ENCODE results near the gene FOXO3. TPM values are rescaled to one million over a fixed set of nuclear protein-coding genes. Genes with fewer than 3 reads are reported as not detected.

Gene FOXO3
- total RNA-seq, 1 donor from 2014 or later, result 37.3 TPM

- peak; percentile 92 for DNase-seq (ENCODE audit: low read depth)
- H3K27ac ChIP-seq (ENCODE audit: low read depth, low read length), result peak overlapping the region; percentile 72
- H3K36me3 Mint-ChIP-seq (ENCODE audit: low read depth, unreplicated experiment), result peaks cover 7% of the 10 kb centered on the region
- peak overlapping the region; percentile 52 for H3K9ac ChIP-seq (ENCODE audit: low read length)
- H3K9me3 Mint-ChIP-seq (ENCODE audit: unreplicated experiment), result no peaks in the 10 kb centered on the region
- H3K27me3 Mint-ChIP-seq (ENCODE audit: low read depth, unreplicated experiment), result no peaks in the 10 kb centered on the region
- no peak overlapping the region for H3K4me3 ChIP-seq (ENCODE audit: insufficient read depth, low read depth, low read length)
- no peaks in the 10 kb centered on the region for H3K9me3 ChIP-seq (ENCODE audit: insufficient read depth, low read depth, low read length)
- no peak overlapping the region for H2AFZ ChIP-seq (ENCODE audit: low read depth, low read length)
- H3K27ac Mint-ChIP-seq (ENCODE audit: unreplicated experiment), result peak overlapping the region; percentile 5
- peaks cover 65% of the 10 kb centered on the region for H4K20me1 ChIP-seq (ENCODE audit: insufficient read depth, low read length)
- H3K4me2 ChIP-seq (ENCODE audit: low read length), result peak overlapping the region; percentile 33
- TF ChIP-seq CTCF (IDR thresholded peaks at IDR 0.05; ENCODE audit: insufficient read depth, low read depth, low read length), result no peak
- TF ChIP-seq EZH2 (IDR thresholded peaks at IDR 0.05; ENCODE audit: insufficient read depth, low read length), result no peak
- peak; percentile 73 for FAIRE-seq
- H3K36me3 ChIP-seq (ENCODE audit: insufficient read depth, low read length), result no peaks in the 10 kb centered on the region
- no peaks in the 10 kb centered on the region for H3K27me3 ChIP-seq (ENCODE audit: insufficient read depth, low read length)
- peaks cover 72% of the 10 kb centered on the region for H3K79me2 ChIP-seq (ENCODE audit: insufficient read depth, low read length)
- H3K4me1 Mint-ChIP-seq (ENCODE audit: low read depth, unreplicated experiment), result peaks cover 34% of the 10 kb centered on the region
- H3K4me3 Mint-ChIP-seq (ENCODE audit: unreplicated experiment), result no peak overlapping the region
- peaks cover 40% of the 10 kb centered on the region for H3K4me1 ChIP-seq (ENCODE audit: insufficient read depth, low read length)
These were observed 90.9 kb downstream of the FOXO3 start for GRCh38 chr6:108651340-108652227.

GRCh38 chr6:108652375-108652774 is 91.7 kb downstream of the FOXO3 start:
- Histone ChIP-seq H3K4me3 (ENCODE audit: insufficient read depth, low read depth, low read length) (no peak overlapping the region), H3K9me3 (ENCODE audit: insufficient read depth, low read depth, low read length) (no peaks in the 10 kb centered on the region), H4K20me1 (ENCODE audit: insufficient read depth, low read length) (peaks cover 70% of the 10 kb centered on the region), H3K4me2 (ENCODE audit: low read length) (peak overlapping the region; percentile 33), H2AFZ (ENCODE audit: low read depth, low read length) (no peak overlapping the region), H3K36me3 (ENCODE audit: insufficient read depth, low read length) (no peaks in the 10 kb centered on the region), H3K27ac (ENCODE audit: low read depth, low read length) (peak overlapping the region; percentile 72), H3K79me2 (ENCODE audit: insufficient read depth, low read length) (peaks cover 74% of the 10 kb centered on the region), H3K27me3 (ENCODE audit: insufficient read depth, low read length) (no peaks in the 10 kb centered on the region), H3K9ac (ENCODE audit: low read length) (peak overlapping the region; percentile 50), H3K4me1 (ENCODE audit: insufficient read depth, low read length) (peaks cover 44% of the 10 kb centered on the region)
- Mint-ChIP-seq H3K27me3 (ENCODE audit: low read depth, unreplicated experiment) (no peaks in the 10 kb centered on the region), H3K9me3 (ENCODE audit: unreplicated experiment) (no peaks in the 10 kb centered on the region), H3K27ac (ENCODE audit: unreplicated experiment) (no peak overlapping the region), H3K4me3 (ENCODE audit: unreplicated experiment) (no peak overlapping the region), H3K4me1 (ENCODE audit: low read depth, unreplicated experiment) (peaks cover 32% of the 10 kb centered on the region), H3K36me3 (ENCODE audit: low read depth, unreplicated experiment) (peaks cover 7% of the 10 kb centered on the region)
- DNase-seq (ENCODE audit: low read depth), result no peak
- no peak for FAIRE-seq
- TF ChIP-seq EZH2 (IDR thresholded peaks at IDR 0.05; ENCODE audit: insufficient read depth, low read length) (no peak), CTCF (IDR thresholded peaks at IDR 0.05; ENCODE audit: insufficient read depth, low read depth, low read length) (no peak)

GRCh38 chr6:108653949-108654348 is 93.2 kb downstream of the FOXO3 start:
- Mint-ChIP-seq H3K36me3 (ENCODE audit: low read depth, unreplicated experiment) (peaks cover 4% of the 10 kb centered on the region), H3K4me3 (ENCODE audit: unreplicated experiment) (no peak overlapping the region), H3K9me3 (ENCODE audit: unreplicated experiment) (no peaks in the 10 kb centered on the region), H3K4me1 (ENCODE audit: low read depth, unreplicated experiment) (peaks cover 32% of the 10 kb centered on the region), H3K27ac (ENCODE audit: unreplicated experiment) (no peak overlapping the region), H3K27me3 (ENCODE audit: low read depth, unreplicated experiment) (no peaks in the 10 kb centered on the region)
- Histone ChIP-seq H3K4me2 (ENCODE audit: low read length) (peak overlapping the region; percentile 47), H3K27me3 (ENCODE audit: insufficient read depth, low read length) (no peaks in the 10 kb centered on the region), H3K4me3 (ENCODE audit: insufficient read depth, low read depth, low read length) (no peak overlapping the region), H3K9ac (ENCODE audit: low read length) (no peak overlapping the region), H3K79me2 (ENCODE audit: insufficient read depth, low read length) (peaks cover 78% of the 10 kb centered on the region), H3K9me3 (ENCODE audit: insufficient read depth, low read depth, low read length) (no peaks in the 10 kb centered on the region), H3K27ac (ENCODE audit: low read depth, low read length) (no peak overlapping the region), H3K4me1 (ENCODE audit: insufficient read depth, low read length) (peaks cover 44% of the 10 kb centered on the region), H4K20me1 (ENCODE audit: insufficient read depth, low read length) (peaks cover 74% of the 10 kb centered on the region), H3K36me3 (ENCODE audit: insufficient read depth, low read length) (no peaks in the 10 kb centered on the region), H2AFZ (ENCODE audit: low read depth, low read length) (no peak overlapping the region)
- DNase-seq (ENCODE audit: low read depth) (peak; percentile 51), FAIRE-seq (no peak)
- TF ChIP-seq CTCF (IDR thresholded peaks at IDR 0.05; ENCODE audit: insufficient read depth, low read depth, low read length) (no peak), EZH2 (IDR thresholded peaks at IDR 0.05; ENCODE audit: insufficient read depth, low read length) (no peak)
